ENCODE measurements around the gene NXPE1.

Gene NXPE1

DNA sequence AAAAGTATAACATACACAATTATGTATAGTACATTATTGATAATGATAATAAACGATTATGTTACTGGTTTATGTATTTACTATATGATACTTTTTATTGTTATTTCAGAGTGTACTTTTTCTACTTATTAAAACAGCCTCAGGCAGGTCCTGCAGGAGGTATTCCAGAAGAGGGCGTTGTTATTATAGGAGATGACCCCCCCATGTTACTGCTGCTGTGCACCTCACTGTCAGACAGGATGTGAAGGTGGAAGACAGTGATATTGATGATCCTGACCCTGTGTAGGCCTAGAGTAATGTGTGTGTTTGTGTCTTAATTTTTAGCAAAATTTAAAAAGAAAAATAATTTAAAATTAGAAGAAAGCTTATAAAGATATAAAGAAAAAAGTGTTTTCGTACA is 62.8 kb downstream of the NXPE1 start:
- TF ChIP-seq GATA3 (IDR thresholded peaks at IDR 0.05; ENCODE audit: low read depth, low read length) (no peak), GATA2 (IDR thresholded peaks at IDR 0.05; ENCODE audit: low read depth, low read length) (no peak)

DNA sequence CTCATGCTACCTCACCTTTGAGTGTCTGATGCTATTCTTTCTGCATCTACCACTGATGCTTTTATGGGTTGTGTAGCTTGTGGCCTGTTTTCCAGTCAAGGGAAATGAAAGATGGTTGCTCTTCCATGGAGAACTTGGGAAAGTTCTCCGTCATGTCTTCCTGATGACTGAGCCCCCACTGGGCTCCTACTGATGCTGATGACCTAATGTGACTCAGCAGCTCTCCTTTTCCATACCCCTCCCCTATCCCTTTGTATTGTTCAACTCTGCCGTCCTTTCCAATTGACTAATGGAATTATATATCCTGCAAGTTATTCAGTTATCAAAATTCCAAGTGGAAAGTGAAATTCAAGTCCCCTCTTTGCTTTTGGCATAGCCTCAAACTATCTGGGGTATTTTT is 75.8 kb downstream of the NXPE1 start:
- no peak for TF ChIP-seq GATA2 (IDR thresholded peaks at IDR 0.05; ENCODE audit: low read depth, low read length)
- no peak for TF ChIP-seq GATA3 (IDR thresholded peaks at IDR 0.05; ENCODE audit: low read depth, low read length)

DNA sequence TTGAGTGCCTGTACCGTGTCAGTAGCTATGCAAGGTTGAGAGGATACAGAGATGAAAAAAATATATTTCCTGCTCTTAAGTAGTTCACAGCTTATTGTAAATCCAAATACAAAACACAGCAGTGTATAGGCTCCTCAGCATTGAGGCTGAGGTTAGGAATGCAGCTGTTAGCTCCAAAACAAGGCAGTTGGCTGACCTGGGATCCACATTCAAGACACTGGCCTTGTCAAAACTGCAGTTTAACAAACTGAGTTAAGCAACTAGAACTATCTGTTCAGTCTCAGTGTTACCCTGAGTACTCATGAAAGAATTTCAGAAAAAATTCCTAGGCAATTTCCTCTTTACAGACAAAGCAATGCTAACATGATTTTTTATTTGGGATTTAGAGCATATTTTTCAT is 77.6 kb downstream of the NXPE1 start:
- no peak for TF ChIP-seq GATA2 (IDR thresholded peaks at IDR 0.05; ENCODE audit: low read depth, low read length)
- no peak for TF ChIP-seq GATA3 (IDR thresholded peaks at IDR 0.05; ENCODE audit: low read depth, low read length)

DNA sequence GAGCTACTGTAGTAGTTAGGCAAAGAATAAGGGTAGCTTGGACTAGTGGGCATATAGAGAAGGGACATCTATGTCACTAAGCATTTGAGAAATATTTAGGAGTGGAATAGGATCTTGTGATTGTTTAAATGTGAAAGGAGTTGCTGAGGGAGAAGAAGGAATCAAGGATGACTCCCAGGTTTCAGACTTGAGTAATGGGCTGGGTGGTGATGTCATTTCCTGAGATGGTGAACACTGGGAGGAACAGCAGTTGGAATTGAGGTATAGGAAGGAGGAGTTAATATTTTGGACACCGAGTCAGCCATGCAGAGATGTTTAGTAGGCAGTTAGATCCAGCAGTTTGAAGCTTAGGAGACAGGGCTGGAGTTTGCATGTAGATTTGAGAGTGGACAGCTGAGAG is 80.3 kb downstream of the NXPE1 start:
- no peak for TF ChIP-seq GATA3 (IDR thresholded peaks at IDR 0.05; ENCODE audit: low read depth, low read length)
- no peak for TF ChIP-seq GATA2 (IDR thresholded peaks at IDR 0.05; ENCODE audit: low read depth, low read length)

DNA sequence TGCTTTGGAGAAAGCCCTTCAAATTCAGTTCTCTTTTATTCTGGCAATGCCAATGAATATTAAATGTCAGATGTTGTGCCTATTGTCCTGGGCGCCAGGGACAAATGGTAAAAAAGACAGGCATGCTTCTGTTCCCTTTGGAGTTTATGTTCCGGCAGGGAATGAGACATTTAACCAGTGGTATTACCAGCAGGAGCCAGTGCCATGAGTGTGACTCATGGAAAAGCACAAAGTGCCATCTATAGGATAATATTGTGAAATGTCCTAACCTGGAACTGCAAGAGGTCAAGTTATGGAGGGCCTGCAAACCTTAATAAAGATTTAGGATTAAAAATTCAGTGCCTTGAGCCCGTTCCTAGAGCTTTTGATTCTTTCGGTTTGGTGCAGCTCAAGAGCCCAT is 80.9 kb downstream of the NXPE1 start:
- TF ChIP-seq GATA2 (IDR thresholded peaks at IDR 0.05; ENCODE audit: low read depth, low read length) (no peak), GATA3 (IDR thresholded peaks at IDR 0.05; ENCODE audit: low read depth, low read length) (no peak)

DNA sequence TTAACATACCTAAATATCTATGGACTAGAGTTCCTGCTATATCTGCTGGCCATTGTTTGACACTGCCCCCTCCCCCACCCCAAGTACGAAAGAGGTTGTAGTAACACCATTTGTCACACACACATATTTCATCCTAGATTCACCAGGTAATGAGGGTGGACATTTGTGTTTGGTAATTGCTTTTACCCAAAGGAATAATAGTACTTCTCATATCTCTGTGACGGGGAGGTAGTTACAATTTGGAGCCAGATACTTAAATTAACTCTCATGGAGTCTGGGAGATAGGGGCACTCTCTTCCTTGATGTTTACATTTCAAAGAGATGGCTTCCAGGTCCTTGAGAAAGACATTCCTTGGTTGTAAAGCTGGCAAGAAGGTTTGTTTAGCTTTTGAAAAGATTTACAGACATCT is 81.7 kb downstream of the NXPE1 start:
- TF ChIP-seq GATA2 (IDR thresholded peaks at IDR 0.05; ENCODE audit: low read depth, low read length), result no peak
- TF ChIP-seq GATA3 (IDR thresholded peaks at IDR 0.05; ENCODE audit: low read depth, low read length), result no peak

DNA sequence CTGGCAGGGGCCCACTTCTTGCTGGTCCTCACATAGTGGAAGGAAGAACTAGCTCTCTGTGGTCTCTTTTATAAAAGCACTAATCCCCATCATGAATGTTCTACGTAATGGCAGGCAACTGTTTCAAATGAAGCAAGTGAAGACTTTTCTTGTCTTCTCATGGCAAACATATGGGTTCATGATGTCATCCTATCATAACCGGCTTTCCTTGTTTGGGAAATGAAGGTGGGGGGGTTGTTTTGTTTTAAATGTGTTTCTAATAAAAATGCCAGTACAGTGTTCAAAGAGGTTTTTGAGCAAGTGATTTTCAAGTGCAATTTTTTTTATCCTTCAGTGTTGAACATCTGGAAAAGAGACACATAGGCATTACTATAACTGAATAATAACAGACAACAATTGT is 87.0 kb downstream of the NXPE1 start:
- TF ChIP-seq GATA3 (IDR thresholded peaks at IDR 0.05; ENCODE audit: low read depth, low read length), result no peak
- no peak for TF ChIP-seq GATA2 (IDR thresholded peaks at IDR 0.05; ENCODE audit: low read depth, low read length)

All from SH-SY5Y (cell line).